HG03025 (cell line): Measurements from ENCODE around the gene BCL7B.
"Not testable (repeated sequence)": the region's sequence is repeated elsewhere in the genome, so short reads cannot be mapped to it uniquely, and the experiment has no call there.

Source experiments
- ATAC-seq: cut with Tn5 transposase; IDR thresholded peaks from one replicate; pipeline ENCODE4 v1.9.1; 2021; ENCODE audit warnings: mild to moderate bottlenecking, moderate library complexity; ENCODE audit not compliant: unreplicated experiment, low FRiP score

Gene BCL7B

GRCh38 chr7:73504920-73505319 is 52.6 kb downstream of the BCL7B start:
- no peak for ATAC-seq

- ATAC-seq, result no peak
These were observed 53.5 kb downstream of the BCL7B start for GRCh38 chr7:73504017-73504416.

DNA sequence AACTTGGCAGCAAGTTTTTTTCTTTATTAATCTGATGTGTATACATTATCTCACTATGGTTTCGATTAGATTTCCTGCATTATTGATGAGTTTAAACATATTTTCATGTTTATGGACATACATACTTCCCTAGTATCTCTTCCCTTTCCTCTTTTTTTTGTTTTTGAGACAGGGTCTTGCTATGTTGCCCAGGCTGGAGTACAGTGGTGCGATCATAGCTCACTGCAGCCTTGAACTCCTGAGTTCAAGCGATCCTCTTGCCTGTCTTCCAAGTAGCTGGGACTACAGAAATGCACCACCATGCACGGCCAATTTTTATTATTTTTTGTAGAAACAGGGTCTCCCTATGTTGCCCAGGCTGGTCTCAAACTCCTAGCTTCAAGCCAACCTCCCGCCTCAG is 54.3 kb downstream of the BCL7B start:
- ATAC-seq, result no peak

GRCh38 chr7:73496626-73497025 is 60.9 kb downstream of the BCL7B start:
- no peak for ATAC-seq

- not testable (repeated sequence) for ATAC-seq
These were observed 62.0 kb downstream of the BCL7B start for GRCh38 chr7:73495507-73495906.

- ATAC-seq, result no peak
These were observed 67.5 kb downstream of the BCL7B start for GRCh38 chr7:73489976-73490375.

- no peak for ATAC-seq
These were observed 70.0 kb downstream of the BCL7B start for GRCh38 chr7:73487486-73487885.
